Colonic mucosa (tissue), 4 donors: Measurements from ENCODE around the gene PTPRN2. TPM values are rescaled to one million over a fixed set of nuclear protein-coding genes. Genes with fewer than 3 reads are reported as not detected.

Experiments
- DNase-seq: peaks from one replicate; pipeline ENCODE4 v3.0.0-alpha.2; 2020
- H3K27ac ChIP-seq: fragments of 200-600 bp; one replicate; pipeline ENCODE4 v1.8.0; 2021
- H3K27me3 ChIP-seq: fragments of 200-600 bp; one replicate; pipeline ENCODE4 v1.8.0; 2021
- H3K36me3 ChIP-seq: fragments of 200-600 bp; one replicate; pipeline ENCODE4 v1.8.0; 2021
- H3K4me1 ChIP-seq: fragments of 200-600 bp; one replicate; pipeline ENCODE4 v1.8.0; 2021; ENCODE audit warnings: mild to moderate bottlenecking
- H3K4me3 ChIP-seq: fragments of 200-600 bp; one replicate; pipeline ENCODE4 v1.8.0; 2021
- H3K9ac ChIP-seq, 2 donors: one replicate each; pipeline ENCODE4 v1.7.0; 2013; ENCODE audit warnings: control low read depth in 2 of 2, low read depth in 2 of 2, low read length in 2 of 2
- H3K9me3 ChIP-seq: fragments of 200-600 bp; one replicate; pipeline ENCODE4 v1.8.0; 2021
- intact Hi-C: fragments of 100-400 bp; cut with DNase I; formaldehyde crosslinking; loops from one replicate; pipeline ENCODE4 v1.14.1; 2022
- total RNA-seq, 2 donors: library from RNA; stranded (reverse); fragmentation: NEBNext Ultra II Directional in 1 of 2; extraction: Animal tissue kit (Norgen Biotek cat#: 25700) in 1 of 2; gene quantifications; one replicate each; pipeline ENCODE4 v1.2.1, GENCODE V29; 2021
- TF ChIP-seq, protein P1 (sequence below): fragments of 200-600 bp; IDR thresholded peaks from one replicate; pipeline ENCODE4 v1.8.0; 2022; ENCODE audit warnings: antibody characterized with exemption, mild to moderate bottlenecking
- donor health status: healthy.
- donor health status: DM: no; HTN: no; CAD: no.
- donor health status: DM: no; HTN: no; CAD: no.

Gene PTPRN2
- total RNA-seq, 2 donors from 2014 or later = 14.7 to 21.6 TPM

DNA sequence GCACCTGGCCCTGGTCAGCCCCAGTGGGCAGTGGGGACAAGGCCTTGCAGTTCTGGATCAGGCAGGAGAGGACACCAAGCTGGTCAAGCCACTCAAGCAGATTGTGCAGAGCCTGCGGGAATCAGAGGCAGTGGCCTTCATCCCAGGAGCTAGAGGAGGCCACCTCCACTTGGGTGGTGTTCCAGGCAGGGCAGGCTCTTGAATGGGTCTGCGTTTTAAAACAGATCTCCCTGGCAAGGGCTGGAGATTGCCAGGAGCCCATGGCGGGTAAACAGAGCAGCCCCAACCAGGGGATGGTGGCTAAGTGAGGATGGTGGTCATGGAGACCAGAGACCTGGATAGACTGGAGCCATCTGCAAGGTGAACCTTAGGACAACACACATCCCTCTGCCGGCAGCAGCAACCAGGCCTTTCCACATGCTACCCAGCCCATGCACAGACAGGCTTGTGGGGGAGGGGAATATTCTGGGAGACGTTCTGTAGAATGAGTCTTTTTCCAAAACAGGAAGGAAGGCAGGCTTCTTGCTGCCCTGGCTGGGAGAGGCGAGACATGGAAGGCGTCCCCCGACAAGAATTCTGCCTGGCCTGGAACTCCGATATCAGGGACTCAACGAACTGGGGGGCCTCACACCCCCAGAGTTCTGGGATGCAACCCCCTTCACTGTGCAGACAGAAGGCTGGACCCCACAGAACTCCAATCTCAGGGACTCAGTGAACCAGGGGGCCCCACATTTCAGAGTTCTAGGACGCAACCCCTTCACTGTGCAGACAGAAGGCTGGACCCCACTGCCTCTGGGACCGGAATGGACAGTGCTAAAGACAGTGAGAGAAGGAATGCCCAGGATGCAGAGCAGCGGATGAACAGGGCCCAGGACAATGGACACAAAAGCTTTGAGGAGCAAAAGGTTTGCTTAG lies 264.8 kb downstream of the PTPRN2 start:
- Histone ChIP-seq H3K9ac (no peak overlapping the region), H3K4me1 (no peaks in the 10 kb centered on the region)

DNA sequence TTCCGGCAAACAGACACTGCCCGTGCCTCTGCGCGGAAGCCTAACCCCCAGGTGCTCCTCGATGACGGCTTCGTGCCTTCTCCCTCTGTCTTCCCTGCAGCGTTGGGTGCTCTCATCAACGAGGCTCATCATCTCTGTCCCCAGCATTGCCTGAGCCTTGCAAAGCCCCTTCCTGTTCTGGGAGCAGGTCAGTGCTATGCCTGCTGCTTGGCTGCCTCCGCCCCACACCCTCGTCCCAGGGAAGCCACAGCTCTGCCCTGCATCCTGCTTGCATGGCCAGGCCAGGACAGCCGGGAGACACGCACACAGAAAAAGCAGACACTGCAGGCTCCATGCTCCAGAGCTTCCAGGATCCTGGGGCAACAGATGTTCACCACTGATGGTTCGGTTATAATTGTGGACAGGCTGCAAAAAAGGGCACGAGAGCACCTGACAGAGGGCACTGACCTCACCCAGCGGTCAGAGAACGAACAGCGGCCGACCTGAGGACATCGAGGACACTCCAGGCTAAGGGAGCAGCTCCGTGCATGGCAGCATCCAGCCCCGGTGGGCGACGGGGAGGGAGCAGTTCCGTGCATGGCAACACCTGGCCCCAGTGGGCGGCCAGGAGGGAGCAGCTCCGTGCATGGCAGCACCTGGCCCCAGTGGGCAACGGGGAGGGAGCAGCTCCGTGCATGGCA lies 265.5 kb downstream of the PTPRN2 start:
- Histone ChIP-seq H3K27ac (no peak overlapping the region), H3K4me1 (no peaks in the 10 kb centered on the region), H3K9ac (no peak overlapping the region), H3K9me3 (no peaks in the 10 kb centered on the region), H3K4me3 (no peak overlapping the region), H3K36me3 (no peaks in the 10 kb centered on the region), H3K27me3 (no peaks in the 10 kb centered on the region)
- DNase-seq = no peak
- intact Hi-C loops = no loop called here
- TF ChIP-seq, protein P1, sequence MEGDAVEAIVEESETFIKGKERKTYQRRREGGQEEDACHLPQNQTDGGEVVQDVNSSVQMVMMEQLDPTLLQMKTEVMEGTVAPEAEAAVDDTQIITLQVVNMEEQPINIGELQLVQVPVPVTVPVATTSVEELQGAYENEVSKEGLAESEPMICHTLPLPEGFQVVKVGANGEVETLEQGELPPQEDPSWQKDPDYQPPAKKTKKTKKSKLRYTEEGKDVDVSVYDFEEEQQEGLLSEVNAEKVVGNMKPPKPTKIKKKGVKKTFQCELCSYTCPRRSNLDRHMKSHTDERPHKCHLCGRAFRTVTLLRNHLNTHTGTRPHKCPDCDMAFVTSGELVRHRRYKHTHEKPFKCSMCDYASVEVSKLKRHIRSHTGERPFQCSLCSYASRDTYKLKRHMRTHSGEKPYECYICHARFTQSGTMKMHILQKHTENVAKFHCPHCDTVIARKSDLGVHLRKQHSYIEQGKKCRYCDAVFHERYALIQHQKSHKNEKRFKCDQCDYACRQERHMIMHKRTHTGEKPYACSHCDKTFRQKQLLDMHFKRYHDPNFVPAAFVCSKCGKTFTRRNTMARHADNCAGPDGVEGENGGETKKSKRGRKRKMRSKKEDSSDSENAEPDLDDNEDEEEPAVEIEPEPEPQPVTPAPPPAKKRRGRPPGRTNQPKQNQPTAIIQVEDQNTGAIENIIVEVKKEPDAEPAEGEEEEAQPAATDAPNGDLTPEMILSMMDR = no peak

More for the DNA sequence above, 264.8 kb downstream of the PTPRN2 start:
- TF ChIP-seq, protein P1 = no peak
- Histone ChIP-seq H3K9me3 (no peaks in the 10 kb centered on the region), H3K27me3 (no peaks in the 10 kb centered on the region), H3K4me3 (no peak overlapping the region), H3K36me3 (no peaks in the 10 kb centered on the region), H3K27ac (no peak overlapping the region)
- DNase-seq = no peak
- intact Hi-C loops = no loop called here

DNA sequence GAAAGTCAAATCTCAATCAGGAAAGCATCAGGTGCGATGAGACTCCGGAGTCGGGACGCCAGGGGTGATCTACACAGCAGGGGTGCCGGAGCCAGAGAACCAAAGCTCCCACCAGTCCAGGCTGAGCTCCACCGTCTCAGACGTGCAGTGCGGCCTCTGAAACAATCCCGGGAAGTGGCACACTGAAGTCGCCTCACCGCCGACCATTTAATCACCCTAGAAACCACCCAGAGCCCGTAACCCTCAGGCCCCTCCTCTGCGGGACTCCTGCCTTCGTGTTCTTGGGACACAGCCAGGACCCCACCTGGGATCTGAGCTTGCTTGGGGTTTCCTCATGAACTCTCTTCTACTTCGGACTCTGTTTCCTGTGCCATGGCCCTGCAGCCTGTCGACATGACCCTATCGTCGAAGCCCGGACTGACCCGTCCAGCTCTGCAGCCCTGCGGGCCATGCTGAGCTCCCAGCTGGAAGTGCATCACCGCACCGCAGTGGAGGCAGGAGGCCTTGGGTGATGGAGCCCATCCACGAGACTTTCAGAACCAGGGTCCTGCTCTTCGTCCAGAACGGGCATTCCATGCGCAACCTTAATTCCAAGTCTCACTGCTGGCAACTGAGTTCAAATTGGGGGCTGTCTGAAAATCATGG lies 266.4 kb downstream of the PTPRN2 start:
- Histone ChIP-seq H3K27me3 (no peaks in the 10 kb centered on the region), H3K9ac (no peak overlapping the region), H3K4me1 (no peaks in the 10 kb centered on the region), H3K4me3 (no peak overlapping the region), H3K9me3 (no peaks in the 10 kb centered on the region), H3K36me3 (no peaks in the 10 kb centered on the region), H3K27ac (no peak overlapping the region)
- DNase-seq = no peak
- intact Hi-C loops = no loop called here
- TF ChIP-seq, protein P1 = no peak

DNA sequence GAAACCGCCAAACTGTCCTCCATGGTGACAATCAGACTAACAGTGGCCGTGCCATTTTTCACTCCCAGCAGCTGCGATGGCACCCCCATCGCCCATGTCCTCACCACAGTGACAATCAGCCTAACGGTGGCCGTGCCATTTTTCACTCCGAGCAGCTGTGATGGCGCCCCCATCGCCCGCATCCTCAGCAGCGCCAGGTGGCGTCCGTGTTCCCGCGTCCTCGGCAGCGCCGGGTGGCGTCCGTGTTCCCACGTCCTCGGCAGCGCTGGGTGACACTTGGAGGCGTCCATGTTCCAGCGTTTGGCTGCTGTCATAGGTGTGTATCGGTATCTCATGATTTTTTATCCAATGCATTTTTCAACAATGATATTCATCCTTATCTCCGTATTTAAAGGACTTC lies 267.3 kb downstream of the PTPRN2 start:
- H3K4me1 ChIP-seq = no peaks in the 10 kb centered on the region
- no peak for DNase-seq
- H3K9ac ChIP-seq = no peak overlapping the region
- no peak overlapping the region for H3K4me3 ChIP-seq
- H3K27ac ChIP-seq = no peak overlapping the region
- no peaks in the 10 kb centered on the region for H3K27me3 ChIP-seq
- no peaks in the 10 kb centered on the region for H3K36me3 ChIP-seq
- H3K9me3 ChIP-seq = no peaks in the 10 kb centered on the region
- TF ChIP-seq, protein P1 = no peak
- intact Hi-C loops = no loop called here

DNA sequence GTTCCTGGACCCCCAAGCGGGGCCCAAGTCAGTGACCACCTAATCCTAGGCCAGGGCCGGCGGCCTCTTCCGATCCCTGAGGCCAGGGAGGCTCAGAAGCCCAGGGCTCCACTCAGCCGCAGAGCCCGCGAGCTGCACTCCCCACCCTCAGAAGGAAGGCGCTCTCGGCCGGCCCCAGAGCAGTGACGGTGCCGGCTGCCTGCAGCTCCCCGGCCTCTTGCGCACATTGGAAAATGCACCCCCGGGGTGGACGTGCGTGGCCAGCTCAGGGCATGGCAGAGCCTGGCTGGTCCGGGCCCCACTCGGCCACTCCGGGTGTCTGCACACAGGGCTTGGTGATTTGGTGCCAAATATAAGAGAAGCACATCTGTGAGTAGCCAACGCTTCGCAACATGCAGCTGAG lies 269.1 kb downstream of the PTPRN2 start:
- H3K4me1 ChIP-seq = no peaks in the 10 kb centered on the region
- no peak overlapping the region for H3K27ac ChIP-seq
- no peak overlapping the region for H3K4me3 ChIP-seq
- intact Hi-C loops = no loop called here
- no peaks in the 10 kb centered on the region for H3K27me3 ChIP-seq
- no peak for DNase-seq
- H3K9ac ChIP-seq = no peak overlapping the region
- TF ChIP-seq, protein P1 = no peak
- no peaks in the 10 kb centered on the region for H3K9me3 ChIP-seq
- no peaks in the 10 kb centered on the region for H3K36me3 ChIP-seq
